COLO668 (cell line): Measurements from ENCODE around the gene TMEM138.

Source experiments
- DNase-seq: peaks from one replicate; lab custom pipeline; 2025; ENCODE audit not compliant: unreplicated experiment; lab: John Stamatoyannopoulos, UW

The TMEM138 gene

DNA sequence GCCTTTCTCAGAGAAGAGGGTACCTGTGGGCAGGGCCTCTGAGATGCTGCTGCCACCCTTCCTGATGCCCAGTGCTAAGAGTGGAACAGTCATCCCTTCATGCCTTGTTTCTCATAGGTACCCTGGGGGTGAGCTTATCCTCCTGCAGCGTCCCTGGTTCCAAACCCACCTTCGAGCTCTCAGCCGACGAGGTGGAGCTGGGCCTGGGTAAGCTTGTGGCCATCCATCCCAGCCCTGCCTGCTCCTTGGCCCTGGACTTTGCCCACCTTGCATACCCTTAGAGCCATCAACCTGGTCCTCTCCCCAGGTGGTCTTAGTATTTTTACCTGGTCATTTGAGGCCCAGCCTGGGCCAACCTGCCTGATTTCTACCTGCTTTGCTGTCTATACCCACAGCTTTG, 20.5 kb upstream of the TMEM138 start:
- no peak for DNase-seq

DNA sequence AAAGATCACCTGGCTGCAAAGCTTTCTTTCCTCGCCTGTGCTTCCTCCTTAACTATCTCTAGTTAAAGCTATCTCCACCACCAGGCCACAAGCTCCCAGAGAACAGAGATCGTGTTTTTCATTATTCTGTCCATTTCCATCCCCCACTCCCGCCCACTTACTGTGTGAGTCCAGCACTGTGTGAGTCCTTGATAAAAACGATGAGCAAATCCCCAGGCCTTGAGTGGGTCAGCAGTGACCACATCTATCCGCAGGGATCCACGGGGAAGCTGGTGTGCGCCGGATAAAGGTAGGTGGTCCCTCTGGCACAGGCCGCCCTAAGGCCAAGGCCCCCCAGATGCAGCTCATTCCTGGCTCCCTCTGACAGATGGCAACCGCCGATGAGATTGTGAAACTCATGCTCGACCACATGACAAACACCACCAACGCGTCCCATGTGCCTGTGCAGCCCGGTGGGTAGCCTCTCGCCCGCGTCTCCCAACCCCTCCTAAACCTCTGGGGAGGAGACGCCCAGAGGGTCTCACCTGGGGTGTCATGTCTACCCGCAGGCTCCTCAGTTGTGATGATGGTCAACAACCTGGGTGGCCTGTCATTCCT, 19.9 kb upstream of the TMEM138 start:
- DNase-seq = no peak

DNA sequence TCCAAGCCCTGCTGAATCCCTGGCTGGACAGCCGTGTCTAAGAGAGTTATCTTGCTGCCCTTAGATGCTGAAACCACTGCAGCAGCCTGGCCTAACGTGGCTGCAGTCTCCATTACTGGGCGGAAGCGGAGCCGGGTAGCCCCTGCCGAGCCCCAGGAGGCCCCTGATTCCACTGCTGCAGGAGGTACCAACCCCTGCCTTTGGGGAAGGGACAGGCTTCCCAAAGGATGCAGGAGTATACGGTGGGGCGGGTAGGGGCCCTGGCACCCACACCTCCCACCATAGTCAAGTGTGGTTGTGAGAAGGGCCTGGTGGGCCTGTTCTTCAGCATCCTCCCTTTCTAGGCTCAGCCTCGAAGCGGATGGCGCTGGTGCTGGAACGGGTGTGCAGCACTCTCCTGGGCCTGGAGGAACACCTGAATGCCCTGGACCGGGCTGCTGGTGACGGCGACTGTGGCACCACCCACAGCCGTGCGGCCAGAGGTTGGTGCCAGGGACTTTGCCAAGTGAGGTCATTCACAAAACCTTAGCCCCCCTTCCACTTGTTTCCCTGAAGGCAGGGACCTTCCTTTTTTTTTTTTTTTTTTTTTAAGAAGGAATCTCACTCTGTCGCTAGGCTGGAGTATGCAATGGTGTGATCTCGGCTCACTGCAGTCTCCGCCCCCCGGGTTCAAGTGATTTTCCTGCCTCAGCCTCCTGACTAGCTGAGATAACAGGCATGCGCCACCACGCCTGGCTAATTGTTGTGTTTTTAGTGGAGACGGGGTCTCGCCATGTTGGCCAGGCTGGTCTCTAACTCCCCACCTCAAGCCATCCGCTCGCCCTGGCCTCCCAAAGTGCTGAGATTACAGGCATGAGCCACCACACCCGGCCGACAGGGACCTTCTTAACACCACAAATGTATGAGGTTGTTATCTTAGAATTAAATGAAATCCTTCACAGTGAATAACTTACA, 18.1 kb upstream of the TMEM138 start:
- no peak for DNase-seq

DNA sequence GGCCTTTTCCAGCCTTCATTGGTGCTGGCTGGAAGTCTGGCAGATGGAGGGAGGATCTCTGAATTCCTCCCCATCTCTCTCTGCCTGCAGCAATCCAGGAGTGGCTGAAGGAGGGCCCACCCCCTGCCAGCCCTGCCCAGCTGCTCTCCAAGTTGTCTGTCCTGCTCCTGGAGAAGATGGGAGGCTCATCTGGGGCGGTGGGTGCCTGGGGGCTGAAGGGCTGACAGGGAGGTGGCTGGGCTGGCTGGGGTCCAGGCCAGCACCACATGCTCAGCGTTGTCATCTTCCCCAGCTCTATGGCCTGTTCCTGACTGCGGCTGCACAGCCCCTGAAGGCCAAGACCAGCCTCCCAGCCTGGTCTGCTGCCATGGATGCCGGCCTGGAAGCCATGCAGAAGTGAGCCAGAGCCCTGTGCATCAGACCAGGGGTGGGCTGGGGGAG, 17.0 kb upstream of the TMEM138 start:
- no peak for DNase-seq

DNA sequence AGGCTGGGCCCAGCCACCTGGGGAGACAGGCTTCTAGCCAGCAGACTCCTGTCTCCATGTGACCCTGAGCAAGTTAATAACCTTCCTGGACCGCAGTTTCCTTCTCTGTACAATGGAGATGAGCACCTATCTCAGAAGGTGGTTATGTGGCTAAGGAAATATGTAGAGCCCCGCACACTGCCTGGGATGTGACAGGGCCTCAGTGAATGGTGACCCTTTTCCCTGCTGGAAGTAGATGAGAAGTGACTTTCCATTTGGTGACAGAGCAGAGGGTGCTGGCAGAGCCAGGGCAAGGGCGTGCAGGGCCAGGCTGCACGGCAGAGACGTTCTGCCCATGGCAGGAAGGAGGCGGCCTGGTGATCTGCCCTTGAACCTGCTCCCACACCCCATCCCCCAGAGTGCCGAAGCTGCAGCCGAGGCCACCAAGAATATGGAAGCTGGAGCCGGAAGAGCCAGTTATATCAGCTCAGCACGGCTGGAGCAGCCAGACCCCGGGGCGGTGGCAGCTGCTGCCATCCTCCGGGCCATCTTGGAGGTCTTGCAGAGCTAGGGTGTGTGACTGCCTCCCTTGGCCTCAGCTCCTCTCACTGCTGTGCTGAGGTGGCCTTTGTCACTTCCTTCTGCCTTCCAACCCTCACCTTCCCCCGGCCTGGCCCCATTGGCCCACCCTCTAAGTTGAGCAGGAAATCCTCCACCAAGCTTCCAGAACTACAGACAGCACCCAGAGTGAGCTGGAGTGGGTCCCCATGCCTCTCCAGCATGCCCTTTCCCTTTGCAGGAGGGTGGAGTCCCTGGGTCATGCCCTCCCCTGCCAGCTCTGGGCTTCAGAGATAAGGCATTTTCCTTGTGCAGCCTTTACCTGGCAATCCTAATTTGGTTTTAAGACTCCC, 16.0 kb upstream of the TMEM138 start:
- DNase-seq = no peak

DNA sequence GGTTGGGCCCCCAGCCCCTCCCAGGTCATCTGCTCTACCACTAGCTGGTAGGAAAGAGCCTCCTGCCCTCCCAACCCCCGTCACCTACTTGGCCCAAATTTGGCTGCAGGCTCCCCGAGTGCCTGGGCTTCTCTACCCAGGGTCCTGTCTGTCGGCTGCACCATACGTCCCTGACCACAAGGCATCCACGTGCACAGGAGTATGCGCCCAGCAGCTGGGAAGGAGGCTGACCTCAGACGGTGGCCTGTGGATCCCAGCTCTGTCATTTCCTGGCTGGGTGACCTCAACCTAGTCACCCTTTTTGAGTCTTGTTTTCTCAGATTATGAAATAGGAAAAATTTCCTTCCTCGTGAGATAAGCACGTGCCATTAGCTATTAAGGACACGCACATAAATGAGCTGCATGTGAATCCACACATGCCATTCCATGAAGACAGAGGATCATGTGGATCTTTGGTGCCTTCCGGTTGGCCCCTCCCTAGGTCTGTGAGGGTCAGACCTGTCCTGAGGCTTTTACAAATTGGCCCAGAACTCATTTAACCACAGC, 14.2 kb upstream of the TMEM138 start:
- no peak for DNase-seq

DNA sequence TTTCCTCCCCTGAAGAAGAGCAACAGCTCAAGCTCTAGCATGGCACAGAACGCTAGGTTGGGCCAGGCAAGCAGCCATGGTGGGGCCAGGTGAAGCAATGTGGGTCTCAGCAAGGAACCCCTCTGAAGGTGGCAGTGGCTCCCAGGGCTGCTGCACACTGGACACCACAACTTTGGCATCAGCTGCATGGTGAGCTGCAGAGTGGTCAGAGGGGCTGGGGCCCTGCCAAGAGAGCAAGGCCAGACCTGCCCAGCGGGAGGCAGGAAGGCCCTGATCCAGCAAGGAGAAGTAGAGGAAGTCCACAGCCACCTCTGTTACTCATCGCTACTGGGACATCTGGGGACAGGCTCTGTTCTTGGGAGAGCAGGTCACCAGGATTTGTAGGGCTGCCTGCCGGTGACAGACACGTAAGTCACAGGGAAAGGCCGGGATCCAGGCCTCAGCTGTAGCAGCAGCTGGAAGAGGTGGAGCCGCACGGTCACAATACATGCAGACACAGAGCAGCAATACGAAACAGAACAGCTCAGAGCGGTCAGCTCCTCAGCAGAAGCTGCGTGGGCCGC, 12.9 kb upstream of the TMEM138 start:
- DNase-seq = no peak

DNA sequence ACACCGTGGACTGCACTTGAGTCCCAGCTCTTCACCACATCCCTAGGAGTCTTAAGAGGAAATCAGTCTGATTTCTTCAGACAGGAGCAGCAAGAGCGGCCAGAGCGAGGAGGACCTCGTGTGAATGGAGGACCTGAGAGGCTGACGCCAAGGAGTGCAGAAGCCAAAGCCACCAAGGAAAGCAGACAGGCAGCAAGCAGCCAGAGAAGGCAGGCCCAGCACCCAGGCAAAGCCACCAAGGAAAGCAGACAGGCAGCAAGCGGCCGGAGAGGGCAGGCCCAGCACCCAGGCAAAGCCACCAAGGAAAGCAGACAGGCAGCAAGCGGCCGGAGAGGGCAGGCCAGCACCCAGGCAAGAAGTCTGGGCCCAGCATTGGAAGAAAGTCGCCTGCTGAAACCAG, 12.3 kb upstream of the TMEM138 start:
- DNase-seq = no peak

DNA sequence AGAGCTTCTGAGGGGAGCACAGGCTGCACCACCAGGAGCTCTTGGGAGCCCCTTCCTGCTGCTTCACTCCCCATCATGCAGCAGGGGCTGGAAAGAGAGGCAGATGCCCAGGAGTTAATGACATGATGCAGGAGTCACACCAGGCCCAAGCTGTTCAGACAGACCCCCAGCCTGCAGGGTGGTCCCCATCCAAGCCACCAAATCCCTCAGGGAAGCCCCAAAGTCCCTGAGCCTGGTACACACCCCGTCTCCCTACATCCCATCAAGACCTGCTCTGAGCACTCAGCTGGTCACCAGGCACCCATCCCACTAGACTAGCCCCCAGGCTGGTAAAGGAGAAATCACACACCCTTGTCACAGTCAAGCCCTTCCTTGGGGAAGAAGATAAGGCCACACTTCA, 11.8 kb upstream of the TMEM138 start:
- no peak for DNase-seq

DNA sequence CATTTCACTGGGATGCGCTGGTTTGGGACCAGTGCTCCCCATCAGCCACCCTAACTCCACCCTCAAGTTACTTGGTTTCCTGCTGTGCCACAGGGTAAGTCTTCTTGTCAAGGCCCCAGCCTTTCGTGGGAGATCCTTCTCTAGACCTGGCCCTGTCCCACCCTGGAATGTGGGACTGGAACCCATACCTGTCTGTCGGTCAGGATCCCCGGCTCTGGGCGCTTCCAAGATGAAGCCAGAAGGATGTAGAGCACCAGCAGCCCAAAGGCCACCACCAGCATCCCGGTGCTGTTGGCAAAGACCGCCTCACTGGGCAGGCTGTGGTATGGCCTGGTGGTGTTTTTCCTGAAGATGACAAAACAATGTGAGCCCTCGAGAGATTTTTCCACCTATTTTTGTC, 11.4 kb upstream of the TMEM138 start:
- no peak for DNase-seq

- DNase-seq = no peak
Measured at GRCh38 chr11:61352038-61352437, 10.1 kb upstream of the TMEM138 start.

- DNase-seq = no peak
Measured at GRCh38 chr11:61353131-61354067, 8.8 kb upstream of the TMEM138 start.

- DNase-seq = no peak
Measured at GRCh38 chr11:61354208-61354607, 8.0 kb upstream of the TMEM138 start.

GRCh38 chr11:61356706-61357105, 5.5 kb upstream of the TMEM138 start:
- DNase-seq = no peak

GRCh38 chr11:61357233-61357893, 4.8 kb upstream of the TMEM138 start:
- no peak for DNase-seq

GRCh38 chr11:61357894-61358239, 4.3 kb upstream of the TMEM138 start:
- no peak for DNase-seq

DNA sequence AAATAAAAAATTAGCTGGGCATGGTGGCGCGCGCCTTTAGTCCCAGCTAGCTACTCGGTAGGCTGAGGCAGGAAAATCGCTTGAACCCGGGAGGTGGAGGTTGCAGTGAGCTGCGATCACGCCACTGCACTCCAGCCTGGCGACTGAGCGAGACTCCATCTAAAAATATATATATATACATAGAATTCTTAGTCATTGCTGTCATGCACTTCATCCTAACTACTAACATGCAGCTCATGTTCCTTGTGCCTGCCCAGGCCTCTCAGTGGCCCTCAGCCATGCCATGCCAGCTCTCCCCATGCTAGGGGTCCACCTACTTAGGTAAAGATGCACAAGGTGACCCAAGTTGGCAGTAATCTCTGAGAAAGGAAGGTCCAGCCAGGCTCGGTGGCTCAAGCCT, 3.6 kb upstream of the TMEM138 start:
- no peak for DNase-seq

DNA sequence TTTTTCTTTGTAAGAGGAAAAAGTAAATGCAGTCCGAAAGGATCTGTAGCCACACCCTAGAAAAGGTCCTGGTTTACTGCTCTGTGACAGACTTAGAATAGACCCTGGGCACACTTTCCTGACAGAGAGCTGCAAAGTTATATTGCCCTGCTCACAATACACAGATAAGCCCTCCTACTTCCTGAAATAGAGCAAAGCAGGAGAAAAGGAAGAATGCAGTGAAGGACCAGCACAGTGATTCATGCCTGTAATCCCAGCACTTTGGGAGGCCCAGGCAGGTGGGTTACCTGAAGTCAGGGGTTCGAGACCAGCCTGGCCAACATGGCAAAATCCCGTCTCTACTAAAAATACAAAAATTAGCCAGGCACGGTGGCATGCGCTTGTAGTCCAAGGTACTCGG, 2.7 kb upstream of the TMEM138 start:
- DNase-seq = no peak

DNA sequence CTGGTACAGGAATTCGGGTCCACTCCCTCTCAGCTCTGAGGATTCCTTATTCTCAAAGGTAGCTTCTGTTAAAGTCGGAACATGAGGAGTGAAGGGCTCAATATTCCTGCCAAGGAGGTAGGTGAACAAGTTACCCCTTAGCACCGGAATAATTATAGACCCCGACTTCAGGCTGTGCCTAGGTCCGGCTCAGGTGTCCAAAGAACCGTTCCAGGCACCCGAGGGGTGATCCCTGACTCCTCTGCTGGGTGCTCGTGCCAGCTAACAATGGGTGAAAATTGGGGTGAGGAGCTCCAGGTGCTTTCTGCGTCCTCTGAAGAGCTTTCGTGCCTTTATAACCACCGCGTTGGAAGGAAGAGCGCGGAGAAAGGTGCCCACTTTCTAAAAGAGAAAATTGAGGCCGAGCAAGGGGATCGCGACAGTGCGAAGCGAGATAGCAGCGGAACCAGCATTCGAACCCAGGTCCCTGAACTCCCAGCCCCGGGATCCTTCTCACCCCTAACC, 885 bp upstream of the TMEM138 start:
- DNase-seq = no peak
